ENCODE measurements around the gene NAV2.
"Not testable (repeated sequence)": the region's sequence is repeated elsewhere in the genome, so short reads cannot be mapped to it uniquely, and the experiment has no call there.

The NAV2 gene

GRCh38 chr11:19921976-19922688 lies 209.5 kb downstream of the NAV2 start:
- H3K27me3 ChIP-seq (replicated peaks): no peaks in the 10 kb centered on the region
- in situ Hi-C loops (cut with HindIII; ENCODE audit: low pct_ligation_motif_present, low sequenced_read_pairs): no loop called here
- DNase-seq: no peak
- no peak overlapping the region for H3K27ac ChIP-seq
- H3K4me3 ChIP-seq (ENCODE audit: low read depth, low read length): no peak overlapping the region
- TF ChIP-seq, protein P1, sequence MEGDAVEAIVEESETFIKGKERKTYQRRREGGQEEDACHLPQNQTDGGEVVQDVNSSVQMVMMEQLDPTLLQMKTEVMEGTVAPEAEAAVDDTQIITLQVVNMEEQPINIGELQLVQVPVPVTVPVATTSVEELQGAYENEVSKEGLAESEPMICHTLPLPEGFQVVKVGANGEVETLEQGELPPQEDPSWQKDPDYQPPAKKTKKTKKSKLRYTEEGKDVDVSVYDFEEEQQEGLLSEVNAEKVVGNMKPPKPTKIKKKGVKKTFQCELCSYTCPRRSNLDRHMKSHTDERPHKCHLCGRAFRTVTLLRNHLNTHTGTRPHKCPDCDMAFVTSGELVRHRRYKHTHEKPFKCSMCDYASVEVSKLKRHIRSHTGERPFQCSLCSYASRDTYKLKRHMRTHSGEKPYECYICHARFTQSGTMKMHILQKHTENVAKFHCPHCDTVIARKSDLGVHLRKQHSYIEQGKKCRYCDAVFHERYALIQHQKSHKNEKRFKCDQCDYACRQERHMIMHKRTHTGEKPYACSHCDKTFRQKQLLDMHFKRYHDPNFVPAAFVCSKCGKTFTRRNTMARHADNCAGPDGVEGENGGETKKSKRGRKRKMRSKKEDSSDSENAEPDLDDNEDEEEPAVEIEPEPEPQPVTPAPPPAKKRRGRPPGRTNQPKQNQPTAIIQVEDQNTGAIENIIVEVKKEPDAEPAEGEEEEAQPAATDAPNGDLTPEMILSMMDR (IDR thresholded peaks at IDR 0.05; ENCODE audit: low read depth, low read length, missing control alignments): no peak
- no peaks in the 10 kb centered on the region for H3K36me3 ChIP-seq (replicated peaks)

GRCh38 chr11:19922689-19923035 lies 210.0 kb downstream of the NAV2 start:
- in situ Hi-C loops (cut with HindIII; ENCODE audit: low pct_ligation_motif_present, low sequenced_read_pairs): no loop called here
- Histone ChIP-seq H3K4me3 (ENCODE audit: low read depth, low read length) (no peak overlapping the region), H3K36me3 (replicated peaks) (no peaks in the 10 kb centered on the region), H3K27me3 (replicated peaks) (no peaks in the 10 kb centered on the region), H3K27ac (no peak overlapping the region)
- TF ChIP-seq, protein P1 (IDR thresholded peaks at IDR 0.05; ENCODE audit: low read depth, low read length, missing control alignments): no peak
- no peak for DNase-seq

DNA sequence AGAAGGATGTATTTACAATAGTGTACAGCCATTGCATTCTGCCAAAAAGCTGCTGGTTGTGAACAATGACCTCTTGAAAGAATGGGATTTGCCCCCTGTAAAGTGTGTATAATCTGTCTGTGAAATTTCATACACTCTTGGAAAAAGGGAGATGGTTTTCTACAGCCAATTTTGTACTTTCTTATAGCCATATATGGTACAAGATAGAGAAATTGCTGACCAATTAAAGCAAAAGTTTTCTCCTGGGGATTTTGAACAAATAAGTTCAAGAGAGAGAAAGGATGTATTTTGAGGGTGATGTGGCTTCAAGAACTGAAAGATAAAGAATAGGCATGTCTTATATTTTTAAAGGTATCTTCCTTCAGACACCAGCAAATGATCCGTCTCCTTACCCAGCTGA lies 211.0 kb downstream of the NAV2 start:
- TF ChIP-seq, protein P1 (IDR thresholded peaks at IDR 0.05; ENCODE audit: low read depth, low read length, missing control alignments): no peak
- Histone ChIP-seq H3K36me3 (replicated peaks) (no peaks in the 10 kb centered on the region), H3K4me3 (ENCODE audit: low read depth, low read length) (no peak overlapping the region), H3K27me3 (replicated peaks) (no peaks in the 10 kb centered on the region), H3K27ac (no peak overlapping the region)
- in situ Hi-C loops (cut with HindIII; ENCODE audit: low pct_ligation_motif_present, low sequenced_read_pairs): no loop called here
- DNase-seq: no peak

GRCh38 chr11:19924311-19924710 lies 211.7 kb downstream of the NAV2 start:
- H3K36me3 ChIP-seq (replicated peaks): no peaks in the 10 kb centered on the region
- DNase-seq: no peak
- H3K27ac ChIP-seq: no peak overlapping the region
- H3K4me3 ChIP-seq (ENCODE audit: low read depth, low read length): no peak overlapping the region
- TF ChIP-seq, protein P1 (IDR thresholded peaks at IDR 0.05; ENCODE audit: low read depth, low read length, missing control alignments): no peak
- H3K27me3 ChIP-seq (replicated peaks): no peaks in the 10 kb centered on the region
- in situ Hi-C loops (cut with HindIII; ENCODE audit: low pct_ligation_motif_present, low sequenced_read_pairs): no loop called here

- no peak overlapping the region for H3K27ac ChIP-seq
- DNase-seq: no peak
- H3K4me3 ChIP-seq (ENCODE audit: low read depth, low read length): no peak overlapping the region
- TF ChIP-seq, protein P1 (IDR thresholded peaks at IDR 0.05; ENCODE audit: low read depth, low read length, missing control alignments): no peak
- in situ Hi-C loops (cut with HindIII; ENCODE audit: low pct_ligation_motif_present, low sequenced_read_pairs): loop anchor here (25.0 kb wide), 1 partner anchor 438 kb away; the partner anchor contains the start of gene HTATIP2
- no peaks in the 10 kb centered on the region for H3K36me3 ChIP-seq (replicated peaks)
- no peaks in the 10 kb centered on the region for H3K27me3 ChIP-seq (replicated peaks)
Observed at GRCh38 chr11:19924716-19925115, 212.1 kb downstream of the NAV2 start.

- not testable (repeated sequence) for H3K27me3 ChIP-seq (replicated peaks); H3K4me3 ChIP-seq (ENCODE audit: low read depth, low read length); H3K27ac ChIP-seq; DNase-seq; H3K36me3 ChIP-seq (replicated peaks)
- in situ Hi-C loops (cut with HindIII; ENCODE audit: low pct_ligation_motif_present, low sequenced_read_pairs): loop anchor here (25.0 kb wide), 1 partner anchor 435 kb away; the partner anchor contains the start of gene HTATIP2
Observed at GRCh38 chr11:19927403-19927802, 214.8 kb downstream of the NAV2 start.
